ENCODE data around the gene PTPRQ. TPM values are rescaled to one million over a fixed set of nuclear protein-coding genes. Genes with fewer than 3 reads are reported as not detected.

PTPRQ gene
- total RNA-seq, 1 experiment from 2014 or later, result not detected

DNA sequence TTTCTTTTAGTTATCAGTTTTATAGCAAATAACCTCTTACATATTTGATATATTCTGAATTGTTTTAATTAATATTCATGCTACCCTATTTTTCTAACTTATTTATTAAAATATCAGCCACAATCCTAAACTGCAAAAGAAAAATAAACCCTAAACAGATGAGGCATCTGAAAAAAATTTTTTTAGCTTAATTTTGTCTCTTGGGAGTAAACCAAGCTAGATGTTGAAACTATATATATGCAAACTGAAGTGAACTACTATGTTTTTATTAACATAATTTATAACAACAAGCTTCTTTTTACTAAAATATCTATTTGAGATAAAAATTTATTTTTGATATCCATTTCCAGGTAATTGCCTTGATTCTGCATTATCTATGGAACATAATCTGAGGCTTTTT is 87.6 kb downstream of the PTPRQ start:
- intact Hi-C loops (cut with micrococcal nuclease; ENCODE audit: unreplicated experiment), result no loop called here
- H3K4me1 ChIP-seq, result no peaks in the 10 kb centered on the region
- no peak overlapping the region for H3K4me3 Mint-ChIP-seq (ENCODE audit: unreplicated experiment)
- POLR2A ChIA-PET, result no interaction called here
- H3K27me3 Mint-ChIP-seq (ENCODE audit: insufficient read depth, unreplicated experiment), result no peaks in the 10 kb centered on the region
- DNase-seq, result no peak
- H3K4me3 ChIP-seq (ENCODE audit: low read depth, low read length), result no peak overlapping the region
- CTCF ChIA-PET, result no interaction called here
- no peaks in the 10 kb centered on the region for H3K36me3 ChIP-seq (ENCODE audit: control insufficient read depth, insufficient read depth, low read length)
- H3K27ac Mint-ChIP-seq (ENCODE audit: unreplicated experiment), result no peak overlapping the region
- TF ChIP-seq, protein P1, sequence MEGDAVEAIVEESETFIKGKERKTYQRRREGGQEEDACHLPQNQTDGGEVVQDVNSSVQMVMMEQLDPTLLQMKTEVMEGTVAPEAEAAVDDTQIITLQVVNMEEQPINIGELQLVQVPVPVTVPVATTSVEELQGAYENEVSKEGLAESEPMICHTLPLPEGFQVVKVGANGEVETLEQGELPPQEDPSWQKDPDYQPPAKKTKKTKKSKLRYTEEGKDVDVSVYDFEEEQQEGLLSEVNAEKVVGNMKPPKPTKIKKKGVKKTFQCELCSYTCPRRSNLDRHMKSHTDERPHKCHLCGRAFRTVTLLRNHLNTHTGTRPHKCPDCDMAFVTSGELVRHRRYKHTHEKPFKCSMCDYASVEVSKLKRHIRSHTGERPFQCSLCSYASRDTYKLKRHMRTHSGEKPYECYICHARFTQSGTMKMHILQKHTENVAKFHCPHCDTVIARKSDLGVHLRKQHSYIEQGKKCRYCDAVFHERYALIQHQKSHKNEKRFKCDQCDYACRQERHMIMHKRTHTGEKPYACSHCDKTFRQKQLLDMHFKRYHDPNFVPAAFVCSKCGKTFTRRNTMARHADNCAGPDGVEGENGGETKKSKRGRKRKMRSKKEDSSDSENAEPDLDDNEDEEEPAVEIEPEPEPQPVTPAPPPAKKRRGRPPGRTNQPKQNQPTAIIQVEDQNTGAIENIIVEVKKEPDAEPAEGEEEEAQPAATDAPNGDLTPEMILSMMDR (IDR thresholded peaks at IDR 0.05; ENCODE audit: insufficient read depth in 1 of 2, low read depth in 1 of 2, low read length in 1 of 2, severe bottlenecking in 1 of 2, unreplicated experiment in 1 of 2), result no peak
- H3K27me3 ChIP-seq (replicated peaks; ENCODE audit: control insufficient read depth, insufficient read depth, low read length), result no peaks in the 10 kb centered on the region
- no peaks in the 10 kb centered on the region for H3K4me1 Mint-ChIP-seq (ENCODE audit: low read depth, unreplicated experiment)
- BruUV-seq (replicated peaks), result no TSS peak
- no peaks in the 10 kb centered on the region for H3K9me3 ChIP-seq
- no peaks in the 10 kb centered on the region for H3K9me3 Mint-ChIP-seq (ENCODE audit: unreplicated experiment)
- no peaks in the 10 kb centered on the region for H3K36me3 Mint-ChIP-seq (ENCODE audit: insufficient read depth, unreplicated experiment)

DNA sequence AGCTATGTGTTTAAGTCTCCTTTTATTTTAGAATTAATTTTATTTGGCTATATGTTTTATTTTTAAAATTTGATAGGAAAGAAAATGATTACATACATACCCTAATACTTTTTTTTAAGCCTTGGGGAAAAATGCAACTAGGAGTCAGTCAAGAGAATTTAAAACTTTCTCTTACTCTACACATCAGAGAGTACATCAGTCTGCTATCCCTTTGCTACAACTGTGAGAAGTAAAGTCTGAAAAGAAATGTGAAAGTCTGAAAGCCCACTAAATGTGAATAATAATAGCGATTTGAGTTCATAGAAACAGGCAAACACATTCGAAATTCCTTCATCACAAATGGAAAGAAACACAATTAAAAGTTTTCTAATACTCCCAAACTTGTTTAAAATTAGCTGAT is 95.0 kb downstream of the PTPRQ start:
- no TSS peak for BruUV-seq (replicated peaks)
- H3K9me3 ChIP-seq, result no peaks in the 10 kb centered on the region
- no peaks in the 10 kb centered on the region for H3K27me3 Mint-ChIP-seq (ENCODE audit: insufficient read depth, unreplicated experiment)
- H3K36me3 Mint-ChIP-seq (ENCODE audit: insufficient read depth, unreplicated experiment), result no peaks in the 10 kb centered on the region
- no peak for DNase-seq
- no peak overlapping the region for H3K4me3 Mint-ChIP-seq (ENCODE audit: unreplicated experiment)
- no peak overlapping the region for H3K4me3 ChIP-seq (ENCODE audit: low read depth, low read length)
- H3K4me1 ChIP-seq, result no peaks in the 10 kb centered on the region
- TF ChIP-seq, protein P1 (IDR thresholded peaks at IDR 0.05; ENCODE audit: insufficient read depth in 1 of 2, low read depth in 1 of 2, low read length in 1 of 2, severe bottlenecking in 1 of 2, unreplicated experiment in 1 of 2), result no peak
- no peaks in the 10 kb centered on the region for H3K9me3 Mint-ChIP-seq (ENCODE audit: unreplicated experiment)
- POLR2A ChIA-PET, result no interaction called here
- no peaks in the 10 kb centered on the region for H3K4me1 Mint-ChIP-seq (ENCODE audit: low read depth, unreplicated experiment)
- no peak overlapping the region for H3K27ac Mint-ChIP-seq (ENCODE audit: unreplicated experiment)
- H3K36me3 ChIP-seq (ENCODE audit: control insufficient read depth, insufficient read depth, low read length), result no peaks in the 10 kb centered on the region
- CTCF ChIA-PET, result no interaction called here
- intact Hi-C loops (cut with micrococcal nuclease; ENCODE audit: unreplicated experiment), result no loop called here
- H3K27me3 ChIP-seq (replicated peaks; ENCODE audit: control insufficient read depth, insufficient read depth, low read length), result no peaks in the 10 kb centered on the region

DNA sequence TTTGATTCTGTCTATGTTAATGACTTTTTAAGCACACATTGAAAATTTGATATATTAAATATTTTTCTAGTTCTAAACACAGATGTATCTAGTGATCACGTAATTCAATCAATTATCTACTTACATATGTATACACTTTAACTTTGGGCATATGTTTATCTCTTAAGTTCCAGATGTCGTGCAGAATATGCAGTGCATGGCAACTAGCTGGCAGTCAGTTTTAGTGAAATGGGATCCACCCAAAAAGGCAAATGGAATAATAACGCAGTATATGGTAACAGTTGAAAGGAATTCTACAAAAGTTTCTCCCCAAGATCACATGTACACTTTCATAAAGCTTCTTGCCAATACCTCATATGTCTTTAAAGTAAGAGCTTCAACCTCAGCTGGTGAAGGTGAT is 105.3 kb downstream of the PTPRQ start:
- Histone ChIP-seq H3K36me3 (ENCODE audit: control insufficient read depth, insufficient read depth, low read length) (no peaks in the 10 kb centered on the region), H3K4me1 (no peaks in the 10 kb centered on the region), H3K27me3 (replicated peaks; ENCODE audit: control insufficient read depth, insufficient read depth, low read length) (no peaks in the 10 kb centered on the region), H3K9me3 (no peaks in the 10 kb centered on the region), H3K4me3 (ENCODE audit: low read depth, low read length) (no peak overlapping the region)
- H3K4me1 Mint-ChIP-seq (ENCODE audit: low read depth, unreplicated experiment), result no peaks in the 10 kb centered on the region
- H3K27ac Mint-ChIP-seq (ENCODE audit: unreplicated experiment), result no peak overlapping the region
- intact Hi-C loops (cut with micrococcal nuclease; ENCODE audit: unreplicated experiment), result no loop called here
- TF ChIP-seq, protein P1 (IDR thresholded peaks at IDR 0.05; ENCODE audit: insufficient read depth in 1 of 2, low read depth in 1 of 2, low read length in 1 of 2, severe bottlenecking in 1 of 2, unreplicated experiment in 1 of 2), result no peak
- H3K27me3 Mint-ChIP-seq (ENCODE audit: insufficient read depth, unreplicated experiment), result no peaks in the 10 kb centered on the region
- H3K9me3 Mint-ChIP-seq (ENCODE audit: unreplicated experiment), result no peaks in the 10 kb centered on the region
- ChIA-PET POLR2A (no interaction called here), CTCF (no interaction called here)
- H3K36me3 Mint-ChIP-seq (ENCODE audit: insufficient read depth, unreplicated experiment), result no peaks in the 10 kb centered on the region
- no peak for DNase-seq
- no peak overlapping the region for H3K4me3 Mint-ChIP-seq (ENCODE audit: unreplicated experiment)
- BruUV-seq (replicated peaks), result no TSS peak

Measured in Caco-2 (cell line).